ENCODE measurements around the gene AMH. TPM values are rescaled to one million over a fixed set of nuclear protein-coding genes. Genes with fewer than 3 reads are reported as not detected.

Gene AMH
- polyA plus RNA-seq, 4 donors: 2.2 to 3.2 (median 2.8) TPM

Other genes with a start within 250 kb of the AMH start
- gene BTBD2, start 233.6 kb upstream of the AMH start, polyA plus RNA-seq (ENCODE audit: insufficient read length in 4 of 4): 100 to 1,000 TPM in 1 of 4 donors, 10 to 100 TPM in 3; 90.4 to 129 (median 95.5) TPM
- gene MKNK2, start 198.1 kb upstream of the AMH start, polyA plus RNA-seq (ENCODE audit: insufficient read length in 4 of 4): 10 to 100 TPM; 41.2 to 82.1 (median 62.1) TPM
- 10 to 100 TPM; 21.4 to 29.1 (median 25.2) TPM for gene MOB3A, start 153.0 kb upstream of the AMH start, polyA plus RNA-seq (ENCODE audit: insufficient read length in 4 of 4)
- 10 to 100 TPM in 1 of 4 donors, 1 to 10 TPM in 3; 5.9 to 11.0 (median 6.9) TPM for gene IZUMO4, start 152.4 kb upstream of the AMH start, polyA plus RNA-seq (ENCODE audit: insufficient read length in 4 of 4)
- 100 to 1,000 TPM in 2 of 4 donors, 10 to 100 TPM in 2; 80.3 to 113 (median 98.6) TPM for gene AP3D1, start 97.8 kb upstream of the AMH start, polyA plus RNA-seq (ENCODE audit: insufficient read length in 4 of 4)
- 10 to 100 TPM; 18.2 to 38.0 (median 26.6) TPM for gene DOT1L, start 85.4 kb upstream of the AMH start, polyA plus RNA-seq (ENCODE audit: insufficient read length in 4 of 4)
- gene PLEKHJ1, start 13.0 kb upstream of the AMH start, polyA plus RNA-seq (ENCODE audit: insufficient read length in 4 of 4): 10 to 100 TPM; 53.6 to 86.5 (median 56.1) TPM
- gene SF3A2, start 12.5 kb upstream of the AMH start, polyA plus RNA-seq (ENCODE audit: insufficient read length in 4 of 4): 10 to 100 TPM; 67.6 to 94.0 (median 72.6) TPM
- 1 to 10 TPM in 1 of 4 donors, under 1 TPM in 3; 0.34 to 1.5 (median 0.47) TPM for gene JSRP1, start 7.1 kb downstream of the AMH start, polyA plus RNA-seq (ENCODE audit: insufficient read length in 4 of 4)
- under 1 TPM in 3 of 4 donors, not detected in 1; 0.07 to 0.14 (median 0.11) TPM for gene PEAK3, start 32.9 kb downstream of the AMH start, polyA plus RNA-seq (ENCODE audit: insufficient read length in 4 of 4)
- gene LINGO3, start 58.8 kb downstream of the AMH start, polyA plus RNA-seq (ENCODE audit: insufficient read length in 4 of 4): under 1 TPM in 2 of 4 donors, not detected in 2; 0.13 to 0.14 TPM
- gene LSM7, start 79.3 kb downstream of the AMH start, polyA plus RNA-seq (ENCODE audit: insufficient read length in 4 of 4): 100 to 1,000 TPM in 1 of 4 donors, 10 to 100 TPM in 3; 72.9 to 105 (median 80.2) TPM
- gene SPPL2B, start 79.4 kb downstream of the AMH start, polyA plus RNA-seq (ENCODE audit: insufficient read length in 4 of 4): 100 to 1,000 TPM in 1 of 4 donors, 10 to 100 TPM in 3; 41.3 to 128 (median 56.7) TPM
- under 1 TPM; 0.13 to 0.49 (median 0.31) TPM for gene TMPRSS9, start 110.9 kb downstream of the AMH start, polyA plus RNA-seq (ENCODE audit: insufficient read length in 4 of 4)
- gene TIMM13, start 178.3 kb downstream of the AMH start, polyA plus RNA-seq (ENCODE audit: insufficient read length in 4 of 4): 100 to 1,000 TPM in 1 of 4 donors, 10 to 100 TPM in 3; 58.0 to 108 (median 62.2) TPM
- gene LMNB2, start 207.6 kb downstream of the AMH start, polyA plus RNA-seq (ENCODE audit: insufficient read length in 4 of 4): 10 to 100 TPM; 57.6 to 73.3 (median 62.0) TPM
- gene GADD45B, start 226.8 kb downstream of the AMH start, polyA plus RNA-seq (ENCODE audit: insufficient read length in 4 of 4): 100 to 1,000 TPM in 1 of 4 donors, 10 to 100 TPM in 2, 1 to 10 TPM in 1; 9.2 to 144 (median 12.3) TPM